HepG2 (cell line): Measurements from ENCODE around the gene LHB. TPM values are rescaled to one million over a fixed set of nuclear protein-coding genes. Genes with fewer than 3 reads are reported as not detected.

Source experiments
- HNRNPK ChIP-seq: fragments of 200-400 bp; formaldehyde crosslinking; IDR thresholded peaks from 2 replicates; pipeline ENCODE4 v1.6.1; 2018; ENCODE audit warnings: low read length, low read depth, moderate library complexity, mild to moderate bottlenecking; ENCODE audit not compliant: poor library complexity, severe bottlenecking
- NCOA5 ChIP-seq: sonication (generic); formaldehyde crosslinking; IDR thresholded peaks from 2 replicates; pipeline ENCODE4 v1.4.0; 2020; ENCODE audit warnings: missing genetic modification reagents
- NONO ChIP-seq, 2 experiments: fragments of 450-650 bp in 1 of 2; sonication (generic) in 1 of 2; formaldehyde crosslinking in 1 of 2; IDR thresholded peaks in 1 of 2; conservative IDR thresholded peaks in 1 of 2; 2 replicates each; pipeline versions ENCODE4 v1.6.1 to v1.8.0; 2017 to 2022; ENCODE audit warnings: mild to moderate bottlenecking in 1 of 2, missing genetic modification reagents in 1 of 2, moderate library complexity in 1 of 2
- PHB2 ChIP-seq: fragments of 450-650 bp; IDR thresholded peaks from 2 replicates; pipeline ENCODE4 v1.6.1; 2018; ENCODE audit not compliant: partially characterized antibody
- PHF5A ChIP-seq: IDR thresholded peaks from one replicate; pipeline ENCODE4 v1.6.1; 2018; ENCODE audit warnings: low read depth, missing genetic modification reagents; ENCODE audit not compliant: unreplicated experiment
- PRMT3 ChIP-seq: sonication (generic); formaldehyde crosslinking; IDR thresholded peaks from 2 replicates; pipeline ENCODE4 v1.8.1; 2022; ENCODE audit warnings: low read depth, mild to moderate bottlenecking, moderate library complexity, missing genetic modification reagents, borderline replicate concordance
- SALL1 ChIP-seq: sonication (generic); formaldehyde crosslinking; IDR thresholded peaks from 2 replicates; pipeline ENCODE4 v1.8.0; 2022; ENCODE audit warnings: mild to moderate bottlenecking, missing genetic modification reagents
- ZKSCAN5 ChIP-seq: sonication (generic); formaldehyde crosslinking; IDR thresholded peaks from 2 replicates; pipeline ENCODE4 v1.5.1; 2020; ENCODE audit warnings: mild to moderate bottlenecking, missing genetic modification reagents
- ZNF224 ChIP-seq: sonication (generic); formaldehyde crosslinking; IDR thresholded peaks from 2 replicates; pipeline ENCODE4 v1.5.0; 2020; ENCODE audit warnings: mild to moderate bottlenecking, missing genetic modification reagents
- ZNF317 ChIP-seq: sonication (generic); formaldehyde crosslinking; IDR thresholded peaks from 2 replicates; pipeline ENCODE4 v1.5.0; 2020; ENCODE audit warnings: mild to moderate bottlenecking, missing genetic modification reagents
- ZNF367 ChIP-seq: sonication (generic); formaldehyde crosslinking; IDR thresholded peaks from 2 replicates; pipeline ENCODE4 v1.4.0; 2020; ENCODE audit warnings: missing genetic modification reagents, borderline replicate concordance
- ZNF572 ChIP-seq: sonication (generic); formaldehyde crosslinking; IDR thresholded peaks from 2 replicates; pipeline ENCODE4 v1.5.1; 2020; ENCODE audit warnings: mild to moderate bottlenecking, missing genetic modification reagents
- ZNF619 ChIP-seq: sonication (generic); formaldehyde crosslinking; IDR thresholded peaks from 2 replicates; pipeline ENCODE4 v1.4.0; 2020; ENCODE audit warnings: mild to moderate bottlenecking, missing genetic modification reagents
- polyA plus RNA-seq, 8 experiments: library from polyadenylated mRNA; depleted of rRNA in 3 of 8; stranded (reverse) in 7 of 8; unstranded in 1 of 8; fragments of >200 nt; fragmentation: Illumina TruSeq in 4 of 8; extraction: Trizol in 4 of 8; gene quantifications; 2 replicates each; pipeline versions ENCODE4 v1.2.1 to v1.2.3, GENCODE V29; 2011 to 2016; ENCODE audit warnings: low read depth in 4 of 8, missing spikeins in 1 of 8, mixed read lengths in 1 of 8; ENCODE audit not compliant: insufficient read depth in 1 of 8
- total RNA-seq, 5 experiments: library from RNA; depleted of rRNA; stranded (reverse); fragments of >200 nt; fragmentation: Illumina TruSeq; extraction: Trizol; gene quantifications; 2 replicates each; pipeline ENCODE4 v1.2.3, GENCODE V29; 2016; ENCODE audit warnings: low read depth in 1 of 5
- TF ChIP-seq, protein P1 (sequence below): IDR thresholded peaks from 2 replicates; pipeline ENCODE4 v1.6.1; 2012; ENCODE audit warnings: low read depth, low read length, improper control_type of control experiment
- TF ChIP-seq, protein P2 (sequence below): IDR thresholded peaks from 2 replicates; pipeline ENCODE4 v1.6.1; 2016
- TF ChIP-seq, protein P3 (sequence below), 2 experiments: sonication (generic) in 1 of 2; formaldehyde crosslinking in 1 of 2; IDR thresholded peaks; 2 replicates each; pipeline versions ENCODE4 v1.5.1 to v1.6.1; 2011 to 2020; ENCODE audit warnings: borderline replicate concordance in 1 of 2, low read depth in 1 of 2, low read length in 1 of 2, mild to moderate bottlenecking in 1 of 2, missing genetic modification reagents in 1 of 2, moderate library complexity in 1 of 2
- TF ChIP-seq, protein P4 (sequence below): IDR thresholded peaks from 2 replicates; pipeline ENCODE4 v1.6.1; 2012; ENCODE audit warnings: low read length, improper control_type of control experiment
- TF ChIP-seq, protein P5 (sequence below): sonication (generic); formaldehyde crosslinking; IDR thresholded peaks from 2 replicates; pipeline ENCODE4 v1.5.0; 2020; ENCODE audit warnings: missing genetic modification reagents
- TF ChIP-seq, protein P6 (sequence below): sonication (generic); formaldehyde crosslinking; IDR thresholded peaks from 2 replicates; pipeline ENCODE4 v1.4.0; 2020; ENCODE audit warnings: mild to moderate bottlenecking, low read depth, missing genetic modification reagents

LHB gene
- total and polyA plus RNA-seq, 2 of the 13 experiments (the other 11 are each of a cell fraction or from before 2014, with no cell fraction given) = not detected

DNA sequence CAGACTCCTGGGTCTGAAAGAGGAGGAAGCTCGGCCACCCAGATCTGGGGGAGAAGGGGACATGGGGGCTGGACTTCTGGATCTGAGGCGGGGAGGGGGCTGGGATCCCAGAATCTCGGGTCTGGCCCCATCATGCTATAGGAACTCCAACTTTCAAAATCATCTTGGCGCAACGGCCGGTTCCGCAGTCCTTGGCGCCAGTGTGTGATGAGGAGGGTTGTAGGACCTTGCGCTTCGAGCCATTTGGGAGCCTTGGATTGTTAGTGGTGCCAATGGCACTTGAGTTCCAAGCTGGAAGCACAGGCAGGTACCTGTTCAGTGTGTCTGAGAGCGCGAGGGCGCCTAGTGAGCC lies 22.9 kb downstream of the LHB start (continued):
- TF ChIP-seq NCOA5 (CRISPR knock-in tag) (no peak), ZNF572 (0 out of 2 replicates have a peak, but pooled peaks have one; percentile 63), ZNF367 (no peak), PHB2 (no peak), SALL1 (no peak), ZNF317 (CRISPR knock-in tag) (no peak), ZKSCAN5 (CRISPR knock-in tag) (no peak), NONO (IDR thresholded peaks at IDR 0.05) (no peak), NONO (CRISPR knock-in tag; conservative IDR thresholded peaks at IDR 0.05) (no peak), ZNF619 (CRISPR knock-in tag) (no peak), ZNF224 (no peak), PHF5A (CRISPR knock-in tag) (no peak), HNRNPK (no peak), PRMT3 (no peak)
- TF ChIP-seq, protein P1, sequence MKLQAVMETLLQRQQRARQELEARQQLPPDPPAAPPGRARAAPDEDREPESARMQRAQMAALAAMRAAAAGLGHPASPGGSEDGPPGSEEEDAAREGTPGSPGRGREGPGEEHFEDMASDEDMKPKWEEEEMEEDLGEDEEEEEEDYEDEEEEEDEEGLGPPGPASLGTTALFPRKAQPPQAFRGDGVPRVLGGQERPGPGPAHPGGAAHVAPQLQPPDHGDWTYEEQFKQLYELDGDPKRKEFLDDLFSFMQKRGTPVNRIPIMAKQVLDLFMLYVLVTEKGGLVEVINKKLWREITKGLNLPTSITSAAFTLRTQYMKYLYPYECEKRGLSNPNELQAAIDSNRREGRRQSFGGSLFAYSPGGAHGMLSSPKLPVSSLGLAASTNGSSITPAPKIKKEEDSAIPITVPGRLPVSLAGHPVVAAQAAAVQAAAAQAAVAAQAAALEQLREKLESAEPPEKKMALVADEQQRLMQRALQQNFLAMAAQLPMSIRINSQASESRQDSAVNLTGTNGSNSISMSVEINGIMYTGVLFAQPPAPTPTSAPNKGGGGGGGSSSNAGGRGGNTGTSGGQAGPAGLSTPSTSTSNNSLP = no peak
- TF ChIP-seq, protein P2, sequence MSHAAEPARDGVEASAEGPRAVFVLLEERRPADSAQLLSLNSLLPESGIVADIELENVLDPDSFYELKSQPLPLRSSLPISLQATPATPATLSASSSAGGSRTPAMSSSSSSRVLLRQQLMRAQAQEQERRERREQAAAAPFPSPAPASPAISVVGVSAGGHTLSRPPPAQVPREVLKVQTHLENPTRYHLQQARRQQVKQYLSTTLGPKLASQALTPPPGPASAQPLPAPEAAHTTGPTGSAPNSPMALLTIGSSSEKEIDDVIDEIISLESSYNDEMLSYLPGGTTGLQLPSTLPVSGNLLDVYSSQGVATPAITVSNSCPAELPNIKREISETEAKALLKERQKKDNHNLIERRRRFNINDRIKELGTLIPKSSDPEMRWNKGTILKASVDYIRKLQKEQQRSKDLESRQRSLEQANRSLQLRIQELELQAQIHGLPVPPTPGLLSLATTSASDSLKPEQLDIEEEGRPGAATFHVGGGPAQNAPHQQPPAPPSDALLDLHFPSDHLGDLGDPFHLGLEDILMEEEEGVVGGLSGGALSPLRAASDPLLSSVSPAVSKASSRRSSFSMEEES (CRISPR knock-in tag) = no peak
- TF ChIP-seq, protein P3, sequence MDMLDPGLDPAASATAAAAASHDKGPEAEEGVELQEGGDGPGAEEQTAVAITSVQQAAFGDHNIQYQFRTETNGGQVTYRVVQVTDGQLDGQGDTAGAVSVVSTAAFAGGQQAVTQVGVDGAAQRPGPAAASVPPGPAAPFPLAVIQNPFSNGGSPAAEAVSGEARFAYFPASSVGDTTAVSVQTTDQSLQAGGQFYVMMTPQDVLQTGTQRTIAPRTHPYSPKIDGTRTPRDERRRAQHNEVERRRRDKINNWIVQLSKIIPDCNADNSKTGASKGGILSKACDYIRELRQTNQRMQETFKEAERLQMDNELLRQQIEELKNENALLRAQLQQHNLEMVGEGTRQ (IDR thresholded peaks at IDR 0.05; ENCODE audit: low read depth, low read length) = no peak
- TF ChIP-seq, protein P3 (CRISPR knock-in tag; IDR thresholded peaks at IDR 0.05; ENCODE audit: borderline replicate concordance) = no peak
- TF ChIP-seq, protein P4, sequence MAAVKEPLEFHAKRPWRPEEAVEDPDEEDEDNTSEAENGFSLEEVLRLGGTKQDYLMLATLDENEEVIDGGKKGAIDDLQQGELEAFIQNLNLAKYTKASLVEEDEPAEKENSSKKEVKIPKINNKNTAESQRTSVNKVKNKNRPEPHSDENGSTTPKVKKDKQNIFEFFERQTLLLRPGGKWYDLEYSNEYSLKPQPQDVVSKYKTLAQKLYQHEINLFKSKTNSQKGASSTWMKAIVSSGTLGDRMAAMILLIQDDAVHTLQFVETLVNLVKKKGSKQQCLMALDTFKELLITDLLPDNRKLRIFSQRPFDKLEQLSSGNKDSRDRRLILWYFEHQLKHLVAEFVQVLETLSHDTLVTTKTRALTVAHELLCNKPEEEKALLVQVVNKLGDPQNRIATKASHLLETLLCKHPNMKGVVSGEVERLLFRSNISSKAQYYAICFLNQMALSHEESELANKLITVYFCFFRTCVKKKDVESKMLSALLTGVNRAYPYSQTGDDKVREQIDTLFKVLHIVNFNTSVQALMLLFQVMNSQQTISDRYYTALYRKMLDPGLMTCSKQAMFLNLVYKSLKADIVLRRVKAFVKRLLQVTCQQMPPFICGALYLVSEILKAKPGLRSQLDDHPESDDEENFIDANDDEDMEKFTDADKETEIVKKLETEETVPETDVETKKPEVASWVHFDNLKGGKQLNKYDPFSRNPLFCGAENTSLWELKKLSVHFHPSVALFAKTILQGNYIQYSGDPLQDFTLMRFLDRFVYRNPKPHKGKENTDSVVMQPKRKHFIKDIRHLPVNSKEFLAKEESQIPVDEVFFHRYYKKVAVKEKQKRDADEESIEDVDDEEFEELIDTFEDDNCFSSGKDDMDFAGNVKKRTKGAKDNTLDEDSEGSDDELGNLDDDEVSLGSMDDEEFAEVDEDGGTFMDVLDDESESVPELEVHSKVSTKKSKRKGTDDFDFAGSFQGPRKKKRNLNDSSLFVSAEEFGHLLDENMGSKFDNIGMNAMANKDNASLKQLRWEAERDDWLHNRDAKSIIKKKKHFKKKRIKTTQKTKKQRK = no peak
- TF ChIP-seq, protein P5, sequence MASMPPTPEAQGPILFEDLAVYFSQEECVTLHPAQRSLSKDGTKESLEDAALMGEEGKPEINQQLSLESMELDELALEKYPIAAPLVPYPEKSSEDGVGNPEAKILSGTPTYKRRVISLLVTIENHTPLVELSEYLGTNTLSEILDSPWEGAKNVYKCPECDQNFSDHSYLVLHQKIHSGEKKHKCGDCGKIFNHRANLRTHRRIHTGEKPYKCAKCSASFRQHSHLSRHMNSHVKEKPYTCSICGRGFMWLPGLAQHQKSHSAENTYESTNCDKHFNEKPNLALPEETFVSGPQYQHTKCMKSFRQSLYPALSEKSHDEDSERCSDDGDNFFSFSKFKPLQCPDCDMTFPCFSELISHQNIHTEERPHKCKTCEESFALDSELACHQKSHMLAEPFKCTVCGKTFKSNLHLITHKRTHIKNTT (CRISPR knock-in tag) = no peak
- TF ChIP-seq, protein P6, sequence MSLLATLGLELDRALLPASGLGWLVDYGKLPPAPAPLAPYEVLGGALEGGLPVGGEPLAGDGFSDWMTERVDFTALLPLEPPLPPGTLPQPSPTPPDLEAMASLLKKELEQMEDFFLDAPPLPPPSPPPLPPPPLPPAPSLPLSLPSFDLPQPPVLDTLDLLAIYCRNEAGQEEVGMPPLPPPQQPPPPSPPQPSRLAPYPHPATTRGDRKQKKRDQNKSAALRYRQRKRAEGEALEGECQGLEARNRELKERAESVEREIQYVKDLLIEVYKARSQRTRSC = 0 out of 2 replicates have a peak, but pooled peaks have one; percentile 17
